GM21447 (cell line): Measurements from ENCODE around the gene GTF2IRD2.
"Not testable (repeated sequence)": the region's sequence is repeated elsewhere in the genome, so short reads cannot be mapped to it uniquely, and the experiment has no call there.

Experiments used
- ATAC-seq: cut with Tn5 transposase; IDR thresholded peaks from one replicate; pipeline ENCODE4 v1.9.1; 2021; ENCODE audit not compliant: unreplicated experiment

GTF2IRD2 gene

GRCh38 chr7:74788369-74789150 lies 62.8 kb downstream of the GTF2IRD2 start:
- ATAC-seq, result peak; percentile 75

- ATAC-seq, result not testable (repeated sequence)
These were observed 67.8 kb downstream of the GTF2IRD2 start for GRCh38 chr7:74783595-74783994.

- ATAC-seq, result not testable (repeated sequence)
These were observed 69.7 kb downstream of the GTF2IRD2 start for GRCh38 chr7:74781746-74782145.

GRCh38 chr7:74779053-74779452 lies 72.4 kb downstream of the GTF2IRD2 start:
- not testable (repeated sequence) for ATAC-seq

- not testable (repeated sequence) for ATAC-seq
These were observed 76.3 kb downstream of the GTF2IRD2 start for GRCh38 chr7:74775111-74775510.

- ATAC-seq, result peak; percentile 88
These were observed 77.3 kb downstream of the GTF2IRD2 start, which contains the start of gene NCF1 for GRCh38 chr7:74773760-74774750. TSS of gene NCF1 (plus strand) at chr7:74774011. CDS start at chr7:74774032, 21 bp downstream.

GRCh38 chr7:74772093-74772492 lies 79.3 kb downstream of the GTF2IRD2 start:
- ATAC-seq, result not testable (repeated sequence)

GRCh38 chr7:74770062-74770461 lies 81.3 kb downstream of the GTF2IRD2 start:
- not testable (repeated sequence) for ATAC-seq

- ATAC-seq, result not testable (repeated sequence)
These were observed 84.4 kb downstream of the GTF2IRD2 start for GRCh38 chr7:74766991-74767390.

GRCh38 chr7:74766509-74766908 lies 84.9 kb downstream of the GTF2IRD2 start:
- not testable (repeated sequence) for ATAC-seq

GRCh38 chr7:74765205-74765918 lies 86.0 kb downstream of the GTF2IRD2 start:
- ATAC-seq, result peak; percentile 34

- ATAC-seq, result not testable (repeated sequence)
These were observed 92.4 kb downstream of the GTF2IRD2 start for GRCh38 chr7:74758982-74759381.

GRCh38 chr7:74758268-74758667 lies 93.1 kb downstream of the GTF2IRD2 start:
- ATAC-seq, result not testable (repeated sequence)

- ATAC-seq, result not testable (repeated sequence)
These were observed 94.7 kb downstream of the GTF2IRD2 start for GRCh38 chr7:74756673-74757072.

- ATAC-seq, result not testable (repeated sequence)
These were observed 97.4 kb downstream of the GTF2IRD2 start for GRCh38 chr7:74753921-74754482.
